ENCODE data around the gene SLC8A3. TPM values are rescaled to one million over a fixed set of nuclear protein-coding genes. Genes with fewer than 3 reads are reported as not detected.

Gene SLC8A3, protein sequence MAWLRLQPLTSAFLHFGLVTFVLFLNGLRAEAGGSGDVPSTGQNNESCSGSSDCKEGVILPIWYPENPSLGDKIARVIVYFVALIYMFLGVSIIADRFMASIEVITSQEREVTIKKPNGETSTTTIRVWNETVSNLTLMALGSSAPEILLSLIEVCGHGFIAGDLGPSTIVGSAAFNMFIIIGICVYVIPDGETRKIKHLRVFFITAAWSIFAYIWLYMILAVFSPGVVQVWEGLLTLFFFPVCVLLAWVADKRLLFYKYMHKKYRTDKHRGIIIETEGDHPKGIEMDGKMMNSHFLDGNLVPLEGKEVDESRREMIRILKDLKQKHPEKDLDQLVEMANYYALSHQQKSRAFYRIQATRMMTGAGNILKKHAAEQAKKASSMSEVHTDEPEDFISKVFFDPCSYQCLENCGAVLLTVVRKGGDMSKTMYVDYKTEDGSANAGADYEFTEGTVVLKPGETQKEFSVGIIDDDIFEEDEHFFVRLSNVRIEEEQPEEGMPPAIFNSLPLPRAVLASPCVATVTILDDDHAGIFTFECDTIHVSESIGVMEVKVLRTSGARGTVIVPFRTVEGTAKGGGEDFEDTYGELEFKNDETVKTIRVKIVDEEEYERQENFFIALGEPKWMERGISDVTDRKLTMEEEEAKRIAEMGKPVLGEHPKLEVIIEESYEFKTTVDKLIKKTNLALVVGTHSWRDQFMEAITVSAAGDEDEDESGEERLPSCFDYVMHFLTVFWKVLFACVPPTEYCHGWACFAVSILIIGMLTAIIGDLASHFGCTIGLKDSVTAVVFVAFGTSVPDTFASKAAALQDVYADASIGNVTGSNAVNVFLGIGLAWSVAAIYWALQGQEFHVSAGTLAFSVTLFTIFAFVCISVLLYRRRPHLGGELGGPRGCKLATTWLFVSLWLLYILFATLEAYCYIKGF
- 8.3 and 9.2 TPM in 2 replicates for total RNA-seq (2013; cell fraction: nucleolus; rRNA removed)
- total RNA-seq (2014; rRNA removed) (0.11 and 0.17 TPM in 2 replicates), total RNA-seq (2014; rRNA removed; fragmentation: Illumina TruSeq; extraction: Trizol) (0.13 and 0.28 TPM in 2 replicates), total RNA-seq (2021) (0.15 and 0.32 TPM in 2 replicates), polyA plus RNA-seq (2011; rRNA removed) (0.16 and 0.17 TPM in 2 replicates), polyA plus RNA-seq (2014; fragmentation: Illumina TruSeq; extraction: Trizol) (0.09 and 0.11 TPM in 2 replicates), polyA plus RNA-seq (2014; fragmentation: Nextera tagmentation; extraction: Ambion mirVana) (under 1 TPM in 1 of 2 experiments, not detected in 1; 0.04 TPM), polyA plus RNA-seq (2014; rRNA removed) (0.09 and 0.15 TPM in 2 replicates), polyA plus RNA-seq (2016; fragmentation: Nextera tagmentation; extraction: Ambion mirVana) (not detected), polyA minus RNA-seq (2011; rRNA and poly(A)+ RNA removed) (0.41 and 0.51 TPM in 2 replicates), Bru-seq, nascent RNA (percentile 31 among the genes with signal in this experiment), BruChase-seq, experiment 1, labeled RNA remaining after a 6-hour chase (percentile 35 among the genes with signal in this experiment), BruChase-seq, experiment 2, labeled RNA remaining after a 2-hour chase (percentile 30 among the genes with signal in this experiment)
- 0.59 TPM for polyA plus RNA-seq (2011; ENCODE audit: low read depth)
- polyA plus RNA-seq (2011; cell fraction: cytosol; rRNA removed): 0.10 and 0.12 TPM in 2 replicates
- polyA plus RNA-seq (2011; cell fraction: nucleus; rRNA removed): 0.25 and 0.30 TPM in 2 replicates
- polyA plus RNA-seq (2012): 0.47 and 1.2 TPM in 2 replicates
- polyA minus RNA-seq (2011; cell fraction: cytosol; rRNA and poly(A)+ RNA removed): not detected in 2 replicates
- 0.10 and 0.48 TPM in 2 replicates for polyA minus RNA-seq (2011; cell fraction: nucleus; rRNA and poly(A)+ RNA removed)
- long read RNA-seq, experiment 1: 0 reads
- long read RNA-seq, experiment 2, partial matches to known transcripts: 0 of 1 reads
- long read RNA-seq, experiment 2, other reads (novel, unspliced or antisense): 1 of 1 reads

DNA sequence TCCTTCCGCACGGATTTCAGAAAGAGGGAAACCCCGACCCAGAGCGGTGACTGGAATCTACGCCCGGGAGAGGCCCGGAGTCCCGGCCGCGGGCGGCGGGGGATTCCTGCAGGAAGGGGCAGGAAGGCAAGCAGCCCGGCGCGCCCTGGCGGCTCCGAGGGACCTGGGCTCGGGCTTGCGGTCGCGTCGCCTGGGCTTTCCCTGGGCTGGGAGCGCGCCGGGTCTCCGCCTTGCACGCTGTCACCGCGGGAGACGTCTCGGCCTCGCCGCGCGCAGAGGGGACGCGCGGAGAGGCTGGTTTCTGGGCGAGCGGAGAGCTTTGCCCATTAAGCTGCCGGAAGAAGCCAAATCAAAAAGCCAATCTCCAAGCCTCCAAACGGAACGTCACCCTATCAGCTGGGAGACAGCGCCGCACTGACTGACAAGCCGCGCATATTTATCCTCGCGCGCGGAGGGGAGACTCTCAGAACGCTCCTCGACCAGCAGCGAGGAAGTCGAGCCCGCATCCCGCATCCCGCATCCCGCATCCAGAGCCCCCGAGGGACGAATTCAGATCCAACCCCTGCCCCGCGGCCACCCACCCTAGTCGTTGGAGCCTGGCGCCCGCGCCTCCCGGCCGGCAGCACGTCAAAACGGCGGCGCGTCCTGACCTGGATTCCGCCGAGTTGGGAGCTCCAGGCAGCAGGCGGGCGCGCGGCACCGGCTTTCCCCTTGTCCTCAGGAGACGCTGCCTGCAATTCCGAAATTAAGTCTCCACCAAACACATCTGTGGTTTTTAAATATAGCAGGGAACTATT is at the start of gene SLC8A3:
TSS of gene SLC8A3 (minus strand) at position 293 of the 797 bp plus-strand sequence. CDS start 20,529 bp downstream, outside the sequence.
- peak within 1 kb of the TSS; percentile 61 for H3K4me3 ChIP-seq
- ChIA-PET CTCF (interaction anchor here (1.0 kb wide), 1 partner anchor 66 kb away, joined by 4 read pairs; no protein-coding TSS in a partner anchor), SMC1A (ENCODE audit: uncharacterized antibody, unreplicated experiment) (no interaction called here), POLR2A (interaction anchor here (0.9 kb wide), 1 partner anchor 36 kb away, joined by 3 read pairs; no protein-coding TSS in a partner anchor), RAD21 (ENCODE audit: unreplicated experiment) (no interaction called here)
- no TSS peak for BruUV-seq (replicated peaks)
- H3K27me3 ChIP-seq (replicated peaks in 1 of 2; ENCODE audit: control insufficient read depth in 2 of 2, insufficient read depth in 2 of 2, low read length in 1 of 2): peaks cover 8 to 12% of the 10 kb centered on the region in 2 experiments
- no peak for FAIRE-seq
- peak; percentile 35; the same call in 1 of the 2 replicates for TF ChIP-seq IKZF1 (conservative IDR thresholded peaks at IDR 0.05)
- TF ChIP-seq, protein P1, sequence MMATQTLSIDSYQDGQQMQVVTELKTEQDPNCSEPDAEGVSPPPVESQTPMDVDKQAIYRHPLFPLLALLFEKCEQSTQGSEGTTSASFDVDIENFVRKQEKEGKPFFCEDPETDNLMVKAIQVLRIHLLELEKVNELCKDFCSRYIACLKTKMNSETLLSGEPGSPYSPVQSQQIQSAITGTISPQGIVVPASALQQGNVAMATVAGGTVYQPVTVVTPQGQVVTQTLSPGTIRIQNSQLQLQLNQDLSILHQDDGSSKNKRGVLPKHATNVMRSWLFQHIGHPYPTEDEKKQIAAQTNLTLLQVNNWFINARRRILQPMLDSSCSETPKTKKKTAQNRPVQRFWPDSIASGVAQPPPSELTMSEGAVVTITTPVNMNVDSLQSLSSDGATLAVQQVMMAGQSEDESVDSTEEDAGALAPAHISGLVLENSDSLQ (IDR thresholded peaks at IDR 0.05): peak; percentile 66; the same call in 1 of the 2 replicates
- peak; percentile 24; the same call in 1 of the 2 replicates for TF ChIP-seq POLR2A (IDR thresholded peaks at IDR 0.05; ENCODE audit: low read depth, low read length)
- TF ChIP-seq HDAC6 (IDR thresholded peaks at IDR 0.05; ENCODE audit: unreplicated experiment): peak; percentile 80
- no peak for TF ChIP-seq RBBP5 (conservative IDR thresholded peaks at IDR 0.05)
- TF ChIP-seq SMAD5 (IDR thresholded peaks at IDR 0.05; ENCODE audit: low read depth): no peak
- TF ChIP-seq HDGF (IDR thresholded peaks at IDR 0.05): no peak
- 0 out of 4 replicates have a peak, but pooled peaks of 1 of the 2 experiments have one; percentile 5 for TF ChIP-seq SRF (IDR thresholded peaks at IDR 0.05; ENCODE audit: low read depth in 2 of 2, low read length in 2 of 2)
- no peak for DNase-seq (ENCODE audit: low read depth, low spot score)
- no peak within 1 kb of the TSS for H3K27ac ChIP-seq (ENCODE audit: control insufficient read depth, insufficient read depth)
- H3K4me1 ChIP-seq (ENCODE audit: control insufficient read depth, insufficient read depth, low read length): peaks cover 7% of the 10 kb centered on the region
- 2% methylated on average over 44 of the region's 83 CpGs for WGBS (ENCODE audit: insufficient coverage, insufficient replicate concordance, low lambda C conversion rate, missing lambda C conversion rate)
- intact Hi-C loops (cut with micrococcal nuclease; ENCODE audit: unreplicated experiment): no loop called here
- peak within 1 kb of the TSS; percentile 12; the same call in 1 of the 2 replicates for H3K9ac ChIP-seq (ENCODE audit: control insufficient read depth, insufficient read depth, low read length)
- no peaks in the 10 kb centered on the region for H4K20me1 ChIP-seq (ENCODE audit: control insufficient read depth, insufficient read depth)
- peak within 1 kb of the TSS; percentile 61 for H3K4me2 ChIP-seq (ENCODE audit: control insufficient read depth, insufficient read depth)
- ATAC-seq: peak; percentile 65
- H2AFZ ChIP-seq (ENCODE audit: control insufficient read depth, low read depth, low read length): peak within 1 kb of the TSS; percentile 26
- H3K9me3 ChIP-seq (replicated peaks; ENCODE audit: control insufficient read depth, insufficient read depth, low read length): peaks cover 2% of the 10 kb centered on the region; the same call in 2 of the 3 replicates
- H3K36me3 ChIP-seq (ENCODE audit: control insufficient read depth in 2 of 2, insufficient read depth in 2 of 2, low read length in 1 of 2): no peaks in the 10 kb centered on the region
- H3K79me2 ChIP-seq (ENCODE audit: control insufficient read depth, insufficient read depth, low read length): no peaks in the 10 kb centered on the region
- in situ Hi-C loops (cut with MboI): no loop called here
